NT2/D1 (cell line): Measurements from ENCODE around the gene ABLIM2.

Experiments used
- SUZ12 ChIP-seq: IDR thresholded peaks from 2 replicates; pipeline ENCODE4 v1.6.1; 2011; ENCODE audit not compliant: insufficient read length, insufficient read depth; ENCODE audit errors: extremely low read depth
- YY1 ChIP-seq: IDR thresholded peaks from 2 replicates; pipeline ENCODE4 v1.6.1; 2011; ENCODE audit not compliant: insufficient read length, insufficient read depth
- ZNF274 ChIP-seq: IDR thresholded peaks from 2 replicates; pipeline ENCODE4 v1.6.1; 2011; ENCODE audit warnings: mild to moderate bottlenecking, low read depth, low read length

DNA sequence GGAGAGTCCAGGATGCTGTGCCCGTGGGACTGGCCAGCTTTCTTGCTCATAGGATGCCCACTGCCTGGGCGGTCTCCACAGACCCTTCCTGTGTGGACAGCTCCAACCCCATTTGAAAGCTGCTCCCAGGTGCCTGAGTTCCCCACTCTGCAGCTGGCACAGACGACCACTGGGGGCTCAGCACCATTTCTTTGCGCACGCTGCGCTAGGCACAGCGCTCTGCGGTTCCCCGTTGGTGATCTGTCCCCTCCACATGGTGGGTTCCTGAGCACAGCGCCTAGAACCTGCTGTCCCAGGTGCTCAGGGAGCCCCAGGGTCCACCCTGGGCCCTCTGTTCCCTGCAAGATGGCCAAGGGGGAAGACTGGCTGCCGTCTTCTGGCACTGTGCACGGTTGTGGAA, 173.5 kb downstream of the ABLIM2 start:
- TF ChIP-seq YY1, result no peak
- no peak for TF ChIP-seq ZNF274
- TF ChIP-seq SUZ12, result no peak
